Measurements from ENCODE around the gene SMAD9. TPM values are rescaled to one million over a fixed set of nuclear protein-coding genes. Genes with fewer than 3 reads are reported as not detected.

The SMAD9 gene
- total and polyA plus RNA-seq, 2 of the 13 experiments (the other 11 are each of a cell fraction or from before 2014, with no cell fraction given) = 4.2 to 7.7 TPM

- TF ChIP-seq HES4 (CRISPR knock-in tag; IDR thresholded peaks at IDR 0.05; ENCODE audit: borderline replicate concordance) = no peak
- no peak for TF ChIP-seq ZNF446 (CRISPR knock-in tag; IDR thresholded peaks at IDR 0.05)
- no peak for TF ChIP-seq ZNF749 (CRISPR knock-in tag; IDR thresholded peaks at IDR 0.05; ENCODE audit: borderline replicate concordance)
Measured at GRCh38 chr13:36872621-36873020, 47.4 kb downstream of the SMAD9 start (continued).

DNA sequence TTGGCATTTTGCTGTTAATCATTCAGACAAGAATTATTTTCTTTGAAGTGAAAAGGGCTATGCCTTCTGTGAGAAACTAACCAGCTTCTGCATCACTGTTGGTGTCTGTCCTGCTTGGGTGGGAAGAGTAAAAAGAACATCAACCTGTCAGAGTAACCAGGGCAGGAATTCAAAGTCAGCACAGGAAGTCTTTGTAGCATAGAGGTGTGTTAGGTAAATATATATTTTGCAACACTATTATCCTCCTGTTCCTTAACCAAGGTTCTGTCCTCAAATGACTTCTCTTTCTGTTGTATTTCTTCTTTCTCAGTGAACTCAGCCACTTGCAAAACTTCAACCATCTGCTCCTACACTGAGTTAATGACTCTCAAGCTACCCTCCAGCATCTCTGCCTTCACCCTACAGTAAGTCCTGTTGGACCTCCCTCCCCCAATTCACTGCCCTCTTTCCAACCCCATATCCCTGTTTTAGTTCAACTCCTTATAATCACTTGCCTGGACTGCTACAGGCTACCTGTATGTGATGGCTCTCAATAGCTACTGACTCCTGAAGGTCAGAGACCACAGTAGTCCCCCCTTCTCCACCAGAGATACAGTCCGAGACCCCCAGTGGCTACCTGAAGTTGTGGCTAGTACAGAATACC lies 49.9 kb downstream of the SMAD9 start:
- FAIRE-seq (peak; percentile 92), ATAC-seq (peak; percentile 92), DNase-seq (ENCODE audit: low spot score) (peak; percentile 68)
- intact Hi-C loops (cut with micrococcal nuclease; ENCODE audit: unreplicated experiment) = no loop called here
- Histone ChIP-seq H3K27ac (ENCODE audit: extremely low read length, insufficient read depth, low read length) (peak overlapping the region; percentile 55), H3K4me2 (ENCODE audit: low read depth, low read length) (peak overlapping the region; percentile 21; the same call in 1 of the 2 replicates), H2AFZ (ENCODE audit: low read length) (no peak overlapping the region), H3K36me3 (replicated peaks in 1 of 2; ENCODE audit: control insufficient read depth in 1 of 2, insufficient read depth in 2 of 2, low read length in 2 of 2) (peaks cover 11 to 42% of the 10 kb centered on the region in 2 experiments), H3K79me2 (ENCODE audit: insufficient read depth, low read length) (no peaks in the 10 kb centered on the region), H3K9ac (ENCODE audit: insufficient read depth, low read depth, low read length) (no peak overlapping the region), H3K4me1 (ENCODE audit: insufficient read depth, low read length) (peaks cover 44% of the 10 kb centered on the region), H3K9me3 (ENCODE audit: low read length) (no peaks in the 10 kb centered on the region), H3K4me3 (replicated peaks in 1 of 3; ENCODE audit: insufficient read depth in 1 of 3, low read depth in 2 of 3, low read length in 3 of 3) (no peak overlapping the region), H4K20me1 (ENCODE audit: insufficient read depth, low read length) (no peaks in the 10 kb centered on the region), H3K27me3 (ENCODE audit: control insufficient read depth in 1 of 2, insufficient read depth in 2 of 2, low read length in 2 of 2) (no peaks in the 10 kb centered on the region)
- POLR2A ChIA-PET = interaction anchor here (2.3 to 3.3 kb wide), 2 partner anchors 13 to 130 kb away, joined by 8 to 24 read pairs; partner anchors contain the start of gene EXOSC8
- CTCF ChIA-PET (ENCODE audit: low intra/inter-chr PET ratio, low total read pairs) = no interaction called here
- in situ Hi-C loops (cut with HindIII; ENCODE audit: extremely low pct_ligation_motif_present, low pct_unique_long_range_greater_than_20kb) = no loop called here
- 91% methylated on average over 1 of the region's 1 CpG for WGBS (ENCODE audit: low lambda C conversion rate)
- BruUV-seq (replicated peaks) = no TSS peak
- no peak for TF ChIP-seq ZMYM4 (CRISPR knock-in tag; IDR thresholded peaks at IDR 0.05)
- TF ChIP-seq ARNT2 (CRISPR knock-in tag; IDR thresholded peaks at IDR 0.05; ENCODE audit: low read depth) = no peak
- TF ChIP-seq PRMT3 (CRISPR knock-in tag; IDR thresholded peaks at IDR 0.05; ENCODE audit: borderline replicate concordance, low read depth) = no peak
- no peak for TF ChIP-seq MXD3 (CRISPR knock-in tag; IDR thresholded peaks at IDR 0.05)
- no peak for TF ChIP-seq ZNF674 (CRISPR knock-in tag; IDR thresholded peaks at IDR 0.05; ENCODE audit: low read depth)
- TF ChIP-seq PHF8 (CRISPR knock-in tag; IDR thresholded peaks at IDR 0.05) = no peak
- peak; percentile 99 for TF ChIP-seq RXRB (CRISPR knock-in tag; IDR thresholded peaks at IDR 0.05; ENCODE audit: borderline replicate concordance)
- no peak for TF ChIP-seq ZNF431 (CRISPR knock-in tag; IDR thresholded peaks at IDR 0.05; ENCODE audit: borderline replicate concordance, low read depth)
- no peak for TF ChIP-seq ZNF776 (CRISPR knock-in tag; IDR thresholded peaks at IDR 0.05)
- TF ChIP-seq MATR3 (CRISPR knock-in tag; IDR thresholded peaks at IDR 0.05) = no peak
- TF ChIP-seq ZNF556 (CRISPR knock-in tag; IDR thresholded peaks at IDR 0.05; ENCODE audit: borderline replicate concordance) = no peak
- TF ChIP-seq, protein P1, sequence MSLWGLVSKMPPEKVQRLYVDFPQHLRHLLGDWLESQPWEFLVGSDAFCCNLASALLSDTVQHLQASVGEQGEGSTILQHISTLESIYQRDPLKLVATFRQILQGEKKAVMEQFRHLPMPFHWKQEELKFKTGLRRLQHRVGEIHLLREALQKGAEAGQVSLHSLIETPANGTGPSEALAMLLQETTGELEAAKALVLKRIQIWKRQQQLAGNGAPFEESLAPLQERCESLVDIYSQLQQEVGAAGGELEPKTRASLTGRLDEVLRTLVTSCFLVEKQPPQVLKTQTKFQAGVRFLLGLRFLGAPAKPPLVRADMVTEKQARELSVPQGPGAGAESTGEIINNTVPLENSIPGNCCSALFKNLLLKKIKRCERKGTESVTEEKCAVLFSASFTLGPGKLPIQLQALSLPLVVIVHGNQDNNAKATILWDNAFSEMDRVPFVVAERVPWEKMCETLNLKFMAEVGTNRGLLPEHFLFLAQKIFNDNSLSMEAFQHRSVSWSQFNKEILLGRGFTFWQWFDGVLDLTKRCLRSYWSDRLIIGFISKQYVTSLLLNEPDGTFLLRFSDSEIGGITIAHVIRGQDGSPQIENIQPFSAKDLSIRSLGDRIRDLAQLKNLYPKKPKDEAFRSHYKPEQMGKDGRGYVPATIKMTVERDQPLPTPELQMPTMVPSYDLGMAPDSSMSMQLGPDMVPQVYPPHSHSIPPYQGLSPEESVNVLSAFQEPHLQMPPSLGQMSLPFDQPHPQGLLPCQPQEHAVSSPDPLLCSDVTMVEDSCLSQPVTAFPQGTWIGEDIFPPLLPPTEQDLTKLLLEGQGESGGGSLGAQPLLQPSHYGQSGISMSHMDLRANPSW (CRISPR knock-in tag; IDR thresholded peaks at IDR 0.05; ENCODE audit: borderline replicate concordance) = no peak
- TF ChIP-seq ZNF234 (CRISPR knock-in tag; conservative IDR thresholded peaks at IDR 0.05) = no peak
- TF ChIP-seq KDM4B (CRISPR knock-in tag; IDR thresholded peaks at IDR 0.05) = no peak
- no peak for TF ChIP-seq THYN1 (CRISPR knock-in tag; IDR thresholded peaks at IDR 0.05; ENCODE audit: borderline replicate concordance, low read depth)
- TF ChIP-seq MED8 (CRISPR knock-in tag; IDR thresholded peaks at IDR 0.05; ENCODE audit: insufficient replicate concordance) = no peak
- no peak for TF ChIP-seq RFX5 (IDR thresholded peaks at IDR 0.05; ENCODE audit: low read depth, low read length)

Data from HepG2 (cell line).